ENCODE data around the gene SAMD7. TPM values are rescaled to one million over a fixed set of nuclear protein-coding genes. Genes with fewer than 3 reads are reported as not detected.

SAMD7 gene
- polyA plus RNA-seq, 3 donors: not detected

DNA sequence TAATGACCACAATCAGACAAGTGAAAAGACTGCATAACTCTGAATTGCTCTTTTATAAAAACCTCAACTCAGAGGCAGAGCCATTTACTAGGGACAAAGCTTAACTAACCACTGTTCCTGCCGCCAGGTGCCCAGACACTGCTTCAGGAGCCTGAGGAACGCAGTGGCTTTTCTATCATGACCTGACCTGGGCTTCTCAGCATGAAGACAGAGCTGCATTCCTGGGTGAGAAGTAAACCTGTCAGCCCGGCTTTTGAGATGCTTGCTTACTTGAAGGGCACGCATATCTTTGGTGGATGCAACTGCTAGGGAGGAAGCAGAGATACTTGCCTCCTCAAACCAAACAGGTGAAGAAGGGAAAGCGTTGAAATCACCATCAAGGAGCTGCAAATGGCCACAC, 49.5 kb upstream of the SAMD7 start:
- H3K27ac Mint-ChIP-seq: no peak overlapping the region
- Histone ChIP-seq H3K4me2 (replicated peaks; ENCODE audit: extremely low read depth, low read length, poor library complexity, severe bottlenecking) (no peak overlapping the region), H3K27ac (ENCODE audit: low read depth in 1 of 2, low read length in 2 of 2) (no peak overlapping the region), H3K4me3 (replicated peaks in 1 of 3; ENCODE audit: low read depth in 2 of 3, low read length in 3 of 3) (no peak overlapping the region), H3K36me3 (replicated peaks in 1 of 2; ENCODE audit: control insufficient read depth in 1 of 2, insufficient read depth in 2 of 2, low read length in 2 of 2) (no peaks in the 10 kb centered on the region), H4K20me1 (ENCODE audit: insufficient read depth, low read length) (no peaks in the 10 kb centered on the region), H3K9me3 (replicated peaks in 1 of 2; ENCODE audit: control insufficient read depth in 1 of 2, insufficient read depth in 1 of 2, low read length in 2 of 2) (no peaks in the 10 kb centered on the region), H3K79me2 (ENCODE audit: insufficient read depth, low read length) (no peaks in the 10 kb centered on the region), H3K4me1 (ENCODE audit: control insufficient read depth in 1 of 2, insufficient read depth in 2 of 2, low read length in 2 of 2) (peaks cover 10 to 13% of the 10 kb centered on the region in 2 donors), H3K27me3 (ENCODE audit: control insufficient read depth in 2 of 2, insufficient read depth in 2 of 2, low read length in 2 of 2) (no peaks in the 10 kb centered on the region), H2AFZ (ENCODE audit: insufficient read depth, low read depth, low read length, poor library complexity, severe bottlenecking) (no peak overlapping the region), H3K9ac (ENCODE audit: insufficient read depth, low read length, poor library complexity, severe bottlenecking) (no peak overlapping the region)
- intact Hi-C loops (cut with micrococcal nuclease): loop anchor here (10.0 kb wide), 7 partner anchors 63 to 193 kb away; partner anchors contain the start of genes ACTRT3 (in 1 of the 2), SEC62 (in 1 of the 2) and TERC (in 1 of the 2)
- H3K36me3 Mint-ChIP-seq: no peaks in the 10 kb centered on the region
- peaks cover 13% of the 10 kb centered on the region for H3K4me1 Mint-ChIP-seq
- H3K4me3 Mint-ChIP-seq: no peak overlapping the region
- TF ChIP-seq, protein P1, sequence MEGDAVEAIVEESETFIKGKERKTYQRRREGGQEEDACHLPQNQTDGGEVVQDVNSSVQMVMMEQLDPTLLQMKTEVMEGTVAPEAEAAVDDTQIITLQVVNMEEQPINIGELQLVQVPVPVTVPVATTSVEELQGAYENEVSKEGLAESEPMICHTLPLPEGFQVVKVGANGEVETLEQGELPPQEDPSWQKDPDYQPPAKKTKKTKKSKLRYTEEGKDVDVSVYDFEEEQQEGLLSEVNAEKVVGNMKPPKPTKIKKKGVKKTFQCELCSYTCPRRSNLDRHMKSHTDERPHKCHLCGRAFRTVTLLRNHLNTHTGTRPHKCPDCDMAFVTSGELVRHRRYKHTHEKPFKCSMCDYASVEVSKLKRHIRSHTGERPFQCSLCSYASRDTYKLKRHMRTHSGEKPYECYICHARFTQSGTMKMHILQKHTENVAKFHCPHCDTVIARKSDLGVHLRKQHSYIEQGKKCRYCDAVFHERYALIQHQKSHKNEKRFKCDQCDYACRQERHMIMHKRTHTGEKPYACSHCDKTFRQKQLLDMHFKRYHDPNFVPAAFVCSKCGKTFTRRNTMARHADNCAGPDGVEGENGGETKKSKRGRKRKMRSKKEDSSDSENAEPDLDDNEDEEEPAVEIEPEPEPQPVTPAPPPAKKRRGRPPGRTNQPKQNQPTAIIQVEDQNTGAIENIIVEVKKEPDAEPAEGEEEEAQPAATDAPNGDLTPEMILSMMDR (IDR thresholded peaks at IDR 0.05): no peak
- DNase-seq: no peak
- peaks cover 3 to 14% (median 3%) of the 10 kb centered on the region in 3 donors for H3K27me3 Mint-ChIP-seq (ENCODE audit: low read depth in 3 of 3)
- no peaks in the 10 kb centered on the region for H3K9me3 Mint-ChIP-seq
- 100% methylated on average over 2 of the region's 5 CpGs for WGBS (ENCODE audit: insufficient coverage)

DNA sequence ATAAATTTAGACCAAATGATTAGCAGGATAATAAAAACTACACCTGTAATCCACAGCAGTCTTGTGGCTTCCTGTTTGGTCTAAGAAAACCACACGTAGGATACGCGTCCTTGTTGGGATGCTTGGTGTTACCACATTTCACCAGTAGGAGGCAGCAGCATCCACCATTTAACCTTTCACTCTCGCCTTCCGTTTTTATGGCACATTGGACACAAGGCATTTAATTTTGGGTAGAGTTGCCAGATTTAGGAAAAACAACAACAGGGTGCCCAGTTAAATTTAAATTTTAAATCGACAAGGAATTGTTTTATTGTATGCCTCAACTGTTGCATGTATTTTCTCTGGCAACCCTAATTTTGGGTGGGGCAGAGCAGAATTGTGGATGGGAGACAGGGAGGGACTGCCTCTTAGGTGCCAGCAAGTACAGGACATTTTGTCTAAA, 47.9 kb upstream of the SAMD7 start:
- WGBS (ENCODE audit: insufficient coverage): 0% methylated on average over 1 of the region's 6 CpGs
- Histone ChIP-seq H3K4me2 (replicated peaks; ENCODE audit: extremely low read depth, low read length, poor library complexity, severe bottlenecking) (no peak overlapping the region), H3K4me3 (replicated peaks in 1 of 3; ENCODE audit: low read depth in 2 of 3, low read length in 3 of 3) (no peak overlapping the region), H3K36me3 (replicated peaks in 1 of 2; ENCODE audit: control insufficient read depth in 1 of 2, insufficient read depth in 2 of 2, low read length in 2 of 2) (no peaks in the 10 kb centered on the region), H3K27me3 (ENCODE audit: control insufficient read depth in 2 of 2, insufficient read depth in 2 of 2, low read length in 2 of 2) (no peaks in the 10 kb centered on the region), H3K79me2 (ENCODE audit: insufficient read depth, low read length) (no peaks in the 10 kb centered on the region), H3K4me1 (ENCODE audit: control insufficient read depth in 1 of 2, insufficient read depth in 2 of 2, low read length in 2 of 2) (peaks cover 10 to 13% of the 10 kb centered on the region in 2 donors), H2AFZ (ENCODE audit: insufficient read depth, low read depth, low read length, poor library complexity, severe bottlenecking) (no peak overlapping the region), H4K20me1 (ENCODE audit: insufficient read depth, low read length) (no peaks in the 10 kb centered on the region), H3K27ac (ENCODE audit: low read depth in 1 of 2, low read length in 2 of 2) (no peak overlapping the region), H3K9ac (ENCODE audit: insufficient read depth, low read length, poor library complexity, severe bottlenecking) (no peak overlapping the region), H3K9me3 (replicated peaks in 1 of 2; ENCODE audit: control insufficient read depth in 1 of 2, insufficient read depth in 1 of 2, low read length in 2 of 2) (no peaks in the 10 kb centered on the region)
- H3K4me3 Mint-ChIP-seq: no peak overlapping the region
- H3K9me3 Mint-ChIP-seq: no peaks in the 10 kb centered on the region
- H3K36me3 Mint-ChIP-seq: no peaks in the 10 kb centered on the region
- intact Hi-C loops (cut with micrococcal nuclease): loop anchor here (10.0 kb wide), 7 partner anchors 61 to 191 kb away; partner anchors contain the start of genes ACTRT3 (in 1 of the 2), SEC62 (in 1 of the 2) and TERC (in 1 of the 2)
- peaks cover 3 to 14% (median 3%) of the 10 kb centered on the region in 3 donors for H3K27me3 Mint-ChIP-seq (ENCODE audit: low read depth in 3 of 3)
- peaks cover 18% of the 10 kb centered on the region for H3K4me1 Mint-ChIP-seq
- TF ChIP-seq, protein P1 (IDR thresholded peaks at IDR 0.05): peak; percentile 94
- DNase-seq: peak; percentile 72 to 80 (median 80)
- H3K27ac Mint-ChIP-seq: no peak overlapping the region
